Breast epithelium (tissue), 4 donors: ENCODE measurements around the gene IL11. TPM values are rescaled to one million over a fixed set of nuclear protein-coding genes. Genes with fewer than 3 reads are reported as not detected.

ENCODE experiments used
- DNase-seq, 2 donors: peaks; one replicate each; pipeline ENCODE4 v3.0.0-alpha.2; 2019; ENCODE audit warnings: low spot score in 2 of 2
- H3K27ac ChIP-seq, 2 donors: fragments of 200-600 bp; sonication (generic) in 1 of 2; one replicate each; pipeline ENCODE4 v1.5.1; 2016 to 2019; ENCODE audit warnings: mild to moderate bottlenecking in 1 of 2
- H3K27me3 ChIP-seq, 2 donors: fragments of 200-600 bp; sonication (generic) in 1 of 2; one replicate each; pipeline versions ENCODE4 v1.5.1 to v1.6.0; 2017 to 2019; ENCODE audit warnings: control low read depth in 1 of 2, mild to moderate bottlenecking in 1 of 2
- H3K36me3 ChIP-seq: fragments of 200-600 bp; one replicate; pipeline ENCODE4 v1.5.1; 2019
- H3K4me1 ChIP-seq, 2 donors: fragments of 200-600 bp; sonication (generic); one replicate each; pipeline ENCODE4 v1.5.1; 2016 to 2019; ENCODE audit warnings: control low read depth in 1 of 2
- H3K4me3 ChIP-seq, 3 donors: fragments of 200-600 bp; sonication (generic); 1 replicate in 2 of 3; 2 replicates in 1 of 3; pipeline ENCODE4 v1.5.1; 2016 to 2019; ENCODE audit warnings: mild to moderate bottlenecking in 3 of 3, moderate library complexity in 2 of 3
- H3K9me3 ChIP-seq, 2 donors: fragments of 200-600 bp; sonication (generic) in 1 of 2; one replicate each; pipeline ENCODE4 v1.5.1; 2016 to 2019; ENCODE audit warnings: control low read depth in 1 of 2
- CTCF ChIP-seq, 3 donors: fragments of 450-650 bp; IDR thresholded peaks; one replicate each; pipeline ENCODE4 v1.5.1; 2016 to 2017; ENCODE audit warnings: antibody characterized with exemption in 3 of 3, mild to moderate bottlenecking in 3 of 3, moderate library complexity in 3 of 3
- POLR2A ChIP-seq: fragments of 450-650 bp; IDR thresholded peaks from one replicate; pipeline ENCODE4 v1.6.1; 2016; ENCODE audit warnings: antibody characterized with exemption, mild to moderate bottlenecking, moderate library complexity
- POLR2AphosphoS5 ChIP-seq, 3 donors: sonication (generic); formaldehyde crosslinking; IDR thresholded peaks; one replicate each; pipeline ENCODE4 v1.6.1; 2017; ENCODE audit warnings: antibody characterized with exemption in 3 of 3
- intact Hi-C: fragments of 100-400 bp; cut with DNase I; formaldehyde crosslinking; loops from one replicate; pipeline ENCODE4 v1.15.1; 2023; ENCODE audit warnings: low total_unique reads
- total RNA-seq, 3 donors: library from RNA; depleted of rRNA; stranded (reverse); fragments of >200 nt; gene quantifications; one replicate each; pipeline ENCODE4 v1.1.0, GENCODE V29; 2016

The IL11 gene
- total RNA-seq, 3 donors from 2014 or later: 0.29 to 1.3 TPM; not detected in 1

- intact Hi-C loops: loop anchor here (1.0 to 5.0 kb wide), 2 partner anchors 76 to 865 kb away; no protein-coding TSS in a partner anchor
- Histone ChIP-seq H3K4me1 (peaks cover 5 to 9% of the 10 kb centered on the region in 2 donors), H3K27ac (no peak overlapping the region), H3K36me3 (no peaks in the 10 kb centered on the region), H3K4me3 (no peak overlapping the region), H3K9me3 (no peaks in the 10 kb centered on the region), H3K27me3 (no peaks in the 10 kb centered on the region)
- TF ChIP-seq POLR2AphosphoS5 (IDR thresholded peaks at IDR 0.05) (no peak), POLR2A (no peak), CTCF (IDR thresholded peaks at IDR 0.05) (no peak)
- DNase-seq: no peak
These were observed 11.8 kb upstream of the IL11 start for GRCh38 chr19:55382013-55382412.

- intact Hi-C loops: no loop called here
- TF ChIP-seq CTCF (IDR thresholded peaks at IDR 0.05) (no peak), POLR2A (no peak), POLR2AphosphoS5 (IDR thresholded peaks at IDR 0.05) (no peak)
- H3K27ac ChIP-seq: no peak overlapping the region
These were observed 8.9 kb upstream of the IL11 start for GRCh38 chr19:55379174-55379573.

GRCh38 chr19:55377356-55378131, 7.3 kb upstream of the IL11 start:
- H3K4me1 ChIP-seq: no peaks in the 10 kb centered on the region
- TF ChIP-seq POLR2A: no peak
- TF ChIP-seq POLR2AphosphoS5 (IDR thresholded peaks at IDR 0.05): no peak
- no peak for TF ChIP-seq CTCF (IDR thresholded peaks at IDR 0.05)
- no peak overlapping the region for H3K4me3 ChIP-seq
- intact Hi-C loops: no loop called here
- no peaks in the 10 kb centered on the region for H3K9me3 ChIP-seq
- peaks cover 0 to 17% of the 10 kb centered on the region in 2 donors for H3K27me3 ChIP-seq
- DNase-seq: no peak
- no peaks in the 10 kb centered on the region for H3K36me3 ChIP-seq
- no peak overlapping the region for H3K27ac ChIP-seq

More at GRCh38 chr19:55379174-55379573, 8.9 kb upstream of the IL11 start:
- Histone ChIP-seq H3K9me3 (no peaks in the 10 kb centered on the region), H3K4me3 (no peak overlapping the region), H3K27me3 (peaks cover 0 to under 1% of the 10 kb centered on the region in 2 donors), H3K4me1 (peaks cover 0 to 4% of the 10 kb centered on the region in 2 donors), H3K36me3 (no peaks in the 10 kb centered on the region)
- no peak for DNase-seq

- H3K4me3 ChIP-seq: no peak within 1 kb of the TSS
- no peak within 1 kb of the TSS for H3K27ac ChIP-seq
- DNase-seq: no peak
- no peak for TF ChIP-seq POLR2AphosphoS5 (IDR thresholded peaks at IDR 0.05)
- no peak for TF ChIP-seq POLR2A
- TF ChIP-seq CTCF (IDR thresholded peaks at IDR 0.05): no peak
- intact Hi-C loops: no loop called here
- no peaks in the 10 kb centered on the region for H3K36me3 ChIP-seq
- peaks cover 0 to 29% of the 10 kb centered on the region in 2 donors for H3K27me3 ChIP-seq
- H3K9me3 ChIP-seq: no peaks in the 10 kb centered on the region
- no peaks in the 10 kb centered on the region for H3K4me1 ChIP-seq
These were observed 6.1 kb upstream of the IL11 start, which contains the start of gene TMEM190 for GRCh38 chr19:55376241-55376933. Gene TMEM190 (plus strand): TSS chr19:55376826. CDS start chr19:55376854, 28 bp downstream.
